Measurements from ENCODE around the gene FLT1.
A peak's percentile ranks its signal among the peaks of the same experiment; 100 is the strongest.

The FLT1 gene

GRCh38 chr13:28464861-28465460 lies 30.0 kb downstream of the FLT1 start:
- no peak for DNase-seq

GRCh38 chr13:28463481-28463880 lies 31.4 kb downstream of the FLT1 start:
- DNase-seq = no peak

DNA sequence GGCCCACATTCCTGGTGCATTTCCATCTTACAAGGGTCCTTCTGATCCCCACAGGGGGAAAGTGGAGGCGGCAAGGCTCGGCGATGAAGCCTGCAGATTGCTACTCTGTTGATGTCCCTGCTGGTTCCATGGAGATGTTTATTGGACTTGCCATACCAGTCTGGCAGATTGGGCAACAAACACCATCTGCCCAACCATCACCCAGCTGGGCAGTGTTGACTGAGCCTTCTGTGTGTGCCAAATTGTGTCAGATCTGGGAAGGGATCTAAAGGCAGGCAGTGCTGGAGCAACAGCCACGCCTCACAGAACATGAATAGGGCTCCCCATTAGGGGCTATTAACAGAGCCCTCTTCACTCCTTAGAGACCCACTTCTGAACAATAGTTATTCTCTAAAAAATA lies 35.0 kb downstream of the FLT1 start:
- peak in 3 of 58 donors; percentile 2 to 8 (median 4) for DNase-seq

GRCh38 chr13:28458608-28459007 lies 36.3 kb downstream of the FLT1 start:
- DNase-seq = no peak

DNA sequence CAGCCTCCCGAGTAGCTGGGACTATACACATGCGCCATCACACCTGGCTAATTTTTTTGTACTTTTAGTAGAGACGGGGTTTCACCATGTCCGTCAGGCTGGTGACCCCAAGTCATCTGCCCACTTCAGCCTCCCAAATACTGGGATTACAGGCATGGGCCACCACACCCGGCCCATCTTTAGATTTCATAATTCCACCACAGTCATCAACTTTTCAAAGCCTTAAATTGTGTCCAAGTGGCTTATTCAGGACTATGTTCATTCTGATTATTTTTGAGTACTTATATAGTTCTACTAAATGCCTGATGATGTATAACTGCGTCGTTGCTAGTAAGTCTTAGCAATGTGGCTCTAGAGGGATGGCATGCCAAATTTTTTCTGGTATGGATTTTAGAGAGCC lies 36.9 kb downstream of the FLT1 start:
- DNase-seq = no peak

GRCh38 chr13:28457521-28457920 lies 37.4 kb downstream of the FLT1 start:
- no peak for DNase-seq

- DNase-seq = no peak
Observed at GRCh38 chr13:28455580-28456194, 39.2 kb downstream of the FLT1 start.

GRCh38 chr13:28452755-28453154 lies 42.2 kb downstream of the FLT1 start:
- DNase-seq = no peak

DNA sequence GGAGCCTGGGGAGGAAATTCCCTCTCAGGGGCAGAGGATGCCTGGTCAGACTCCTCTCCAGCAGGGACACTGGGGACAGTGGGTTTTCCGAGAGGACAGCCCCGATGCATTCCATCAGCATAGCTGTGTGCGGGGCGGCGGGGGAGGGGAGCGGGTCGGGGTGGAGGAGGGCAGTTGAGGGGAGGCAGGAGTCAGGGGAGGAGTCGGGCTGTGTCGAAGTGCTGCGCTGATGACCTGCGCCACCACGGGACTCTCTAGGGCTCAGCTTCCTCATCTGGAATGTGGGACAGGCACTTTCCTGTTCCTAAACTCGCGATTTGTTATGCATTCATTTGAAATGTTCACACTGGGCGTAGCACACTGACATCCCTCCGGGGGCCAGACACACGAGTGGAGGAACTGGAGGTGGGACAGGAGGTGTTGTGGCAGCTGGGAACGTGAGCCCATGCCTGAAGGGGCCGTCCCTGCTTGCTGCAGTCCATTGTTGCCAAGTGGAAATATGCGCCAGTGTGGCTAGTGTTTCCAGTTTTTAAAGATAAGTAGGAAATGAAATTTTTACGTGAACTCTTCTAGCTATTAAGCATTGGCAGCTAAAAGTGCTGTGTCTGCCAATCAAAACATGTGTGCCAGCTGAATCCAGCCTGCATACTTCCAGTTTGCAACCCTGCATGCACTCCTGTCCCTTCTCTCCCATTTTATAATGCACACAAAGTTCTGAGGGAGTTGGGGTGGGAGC lies 43.3 kb downstream of the FLT1 start:
- DNase-seq = no peak

- DNase-seq = no peak
Observed at GRCh38 chr13:28449826-28450773, 44.8 kb downstream of the FLT1 start.

DNA sequence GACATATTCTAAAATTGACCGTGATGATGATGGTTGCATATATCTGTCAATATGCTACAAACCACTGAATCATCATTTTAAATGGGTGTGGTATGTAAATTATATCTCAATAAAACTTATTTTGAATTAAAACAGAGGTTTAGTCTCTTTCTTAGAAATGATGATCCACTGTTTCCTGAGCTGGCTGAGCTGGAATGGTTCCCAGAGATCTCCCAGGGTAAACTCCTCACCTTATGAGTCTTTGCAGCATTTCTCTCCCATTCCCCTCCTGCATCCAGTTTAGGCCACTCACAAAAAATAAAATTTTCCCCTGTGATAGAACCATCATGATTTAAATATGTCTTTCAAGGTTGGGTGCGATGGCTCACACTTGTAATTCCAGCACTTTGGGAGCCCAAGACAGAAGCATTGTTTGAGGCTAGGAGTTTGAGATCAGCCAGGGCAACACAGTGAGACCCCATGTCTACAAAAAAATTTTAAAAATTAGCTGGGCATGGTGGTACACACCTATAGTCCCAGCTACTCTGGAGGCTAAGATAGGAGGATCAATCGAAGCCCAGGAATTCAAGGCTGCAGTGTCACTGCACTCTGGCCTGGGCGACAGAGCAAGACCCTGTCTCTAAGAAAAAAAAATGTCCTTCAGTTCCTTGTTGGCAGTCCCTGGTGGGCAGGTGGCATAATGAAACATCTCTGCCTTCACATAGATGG lies 46.1 kb downstream of the FLT1 start:
- no peak for DNase-seq

GRCh38 chr13:28447989-28448388 lies 46.9 kb downstream of the FLT1 start:
- DNase-seq = no peak

DNA sequence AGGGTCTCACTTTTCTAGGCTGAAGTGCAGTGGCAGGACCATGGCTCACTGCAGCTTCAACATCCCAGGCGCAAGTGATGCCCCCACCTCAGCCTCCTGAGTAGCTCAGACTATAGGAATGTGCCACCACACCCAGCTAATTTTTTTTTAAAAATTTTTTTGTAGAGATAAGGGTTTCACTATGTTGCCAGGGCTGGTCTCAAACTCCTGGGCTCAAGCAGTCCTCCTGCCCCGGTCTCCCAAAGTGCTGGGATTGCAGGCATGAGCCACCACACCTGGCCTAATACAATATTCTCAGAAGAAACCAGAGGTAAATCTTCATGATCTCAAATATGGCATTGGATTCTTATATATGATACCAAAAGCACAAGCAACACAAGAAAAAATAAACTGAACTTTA lies 47.7 kb downstream of the FLT1 start:
- no peak for DNase-seq

GRCh38 chr13:28442839-28443238 lies 52.1 kb downstream of the FLT1 start:
- no peak for DNase-seq

GRCh38 chr13:28441529-28441928 lies 53.4 kb downstream of the FLT1 start:
- no peak for DNase-seq

- DNase-seq = no peak
Observed at GRCh38 chr13:28440774-28441504, 54.0 kb downstream of the FLT1 start.

GRCh38 chr13:28438598-28439334 lies 56.2 kb downstream of the FLT1 start:
- no peak for DNase-seq

GRCh38 chr13:28438067-28438466 lies 56.9 kb downstream of the FLT1 start:
- no peak for DNase-seq

- DNase-seq = no peak
Observed at GRCh38 chr13:28435917-28436316, 59.0 kb downstream of the FLT1 start.

DNA sequence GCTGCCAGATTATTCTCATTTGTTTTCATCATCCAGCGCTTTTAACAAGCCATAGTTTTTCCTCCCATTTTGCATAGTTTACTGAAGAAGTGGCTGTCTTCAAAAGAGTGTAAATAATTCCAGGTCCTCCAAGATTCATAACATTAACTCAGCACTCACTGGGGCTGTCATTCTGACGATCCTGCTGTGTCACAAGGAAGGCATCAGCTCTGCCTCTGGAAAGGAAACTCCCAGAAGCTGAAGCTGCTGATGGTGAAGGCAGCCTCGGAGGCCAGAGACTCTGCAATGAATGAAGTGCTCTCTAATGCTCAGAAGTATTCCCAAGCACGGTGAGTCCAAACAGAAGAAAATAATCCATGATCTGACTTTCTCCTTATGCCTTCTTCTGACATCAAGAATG lies 60.0 kb downstream of the FLT1 start:
- no peak for DNase-seq
